Measurements from ENCODE around the gene FAM111A. TPM values are rescaled to one million over a fixed set of nuclear protein-coding genes. Genes with fewer than 3 reads are reported as not detected.

The FAM111A gene
- total RNA-seq, 1 experiment from 2014 or later = 84.4 TPM

DNA sequence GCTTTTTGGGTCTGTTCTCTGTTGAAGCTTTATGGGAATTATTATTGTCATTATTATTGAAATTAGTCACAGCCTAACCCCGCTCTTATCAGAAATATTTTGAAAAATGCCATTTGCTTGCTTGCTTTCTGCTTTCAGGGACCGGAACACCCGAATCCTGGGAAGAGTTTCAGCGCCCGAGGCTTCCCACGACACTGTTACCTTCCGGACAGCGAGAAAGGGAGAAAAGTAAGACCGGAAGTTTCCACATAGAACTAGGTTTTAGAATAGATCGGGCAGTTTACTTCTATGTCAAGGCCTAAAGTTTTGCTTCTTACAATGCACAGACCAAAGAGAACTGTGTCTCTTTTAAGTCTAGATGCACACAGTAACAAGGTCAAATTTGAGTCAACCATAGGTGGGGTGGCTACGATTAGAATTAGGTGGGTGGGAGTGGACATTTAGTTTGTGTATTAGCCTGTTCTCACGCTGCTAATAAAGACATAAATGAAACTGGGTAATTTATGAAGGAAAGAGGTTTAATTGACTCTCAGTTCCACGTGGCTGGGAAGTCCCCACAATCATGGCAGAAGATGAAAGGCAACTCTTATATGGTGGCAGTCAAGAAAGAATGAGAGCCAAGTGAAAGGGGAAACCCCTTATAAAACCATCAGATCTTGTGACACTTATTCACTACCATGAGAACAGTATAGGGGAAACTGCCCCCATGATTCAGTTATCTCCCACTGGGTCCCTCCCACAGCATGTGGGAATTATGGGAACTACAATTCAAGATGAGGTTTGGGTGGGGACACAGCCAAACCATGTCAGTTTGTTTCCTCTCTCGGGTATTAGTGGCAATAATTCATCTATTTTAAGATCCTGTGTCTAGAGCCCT, 57.1 kb downstream of the FAM111A start:
- DNase-seq (ENCODE audit: low spot score) = no peak

DNA sequence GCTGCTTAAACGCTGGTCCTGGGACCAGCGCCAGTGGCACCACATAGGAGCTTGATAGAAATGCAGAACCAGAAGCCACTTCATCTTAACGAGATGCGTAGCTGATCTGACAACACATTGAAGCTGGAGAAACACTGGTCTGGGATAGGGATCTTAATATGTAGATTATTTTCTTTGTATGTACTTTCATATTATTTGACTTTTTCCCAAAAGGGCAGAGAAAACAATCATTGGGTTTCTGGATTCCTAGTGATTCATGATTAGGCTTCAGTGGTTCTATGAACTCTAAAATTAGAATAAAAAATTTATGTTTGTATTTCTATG, 57.7 kb downstream of the FAM111A start:
- no peak for DNase-seq (ENCODE audit: low spot score)

DNA sequence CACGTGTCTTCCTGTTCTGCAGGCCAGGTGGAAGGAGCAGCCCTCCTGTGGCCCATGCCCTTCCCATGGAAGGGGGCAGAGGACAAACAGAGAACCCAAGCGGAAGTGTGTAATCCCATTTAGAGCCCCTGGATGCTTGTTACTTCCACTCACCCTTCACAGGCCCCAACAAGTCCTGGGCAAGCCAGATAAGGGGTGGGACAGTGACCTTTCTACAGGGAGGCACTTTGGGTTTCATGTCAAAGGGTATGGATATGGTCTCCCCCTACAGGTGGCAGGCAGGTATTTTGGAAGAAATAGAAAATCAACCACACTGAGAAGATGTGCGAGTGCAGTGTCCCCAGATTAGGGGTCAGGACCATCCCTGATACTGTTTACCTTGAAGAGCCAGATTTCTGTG, 58.7 kb downstream of the FAM111A start:
- DNase-seq (ENCODE audit: low spot score) = no peak

Other genes with a start within 250 kb of the FAM111A start
- gene GLYATL1, start 203.4 kb upstream of the FAM111A start, total RNA-seq (2014; rRNA removed; shearing (Covaris generic)) = 0.56 and 1.5 TPM in 2 replicates
- not detected in 2 replicates for gene GLYATL1B, start 56.5 kb upstream of the FAM111A start, total RNA-seq (2014; rRNA removed; shearing (Covaris generic))
- gene FAM111B, start 35.6 kb upstream of the FAM111A start, total RNA-seq (2014; rRNA removed; shearing (Covaris generic)) = 19.9 and 29.0 TPM in 2 replicates
- gene DTX4, start 29.3 kb downstream of the FAM111A start, total RNA-seq (2014; rRNA removed; shearing (Covaris generic)) = 0.58 and 1.6 TPM in 2 replicates
- not detected in 2 replicates for gene MPEG1, start 70.1 kb downstream of the FAM111A start, total RNA-seq (2014; rRNA removed; shearing (Covaris generic))
- not detected in 2 replicates for gene OR5AN1, start 216.0 kb downstream of the FAM111A start, total RNA-seq (2014; rRNA removed; shearing (Covaris generic))

Measured in H4 (cell line).